NT2/D1 (cell line): ENCODE measurements around the gene TBX1.

Experiments
- DNase-seq: peaks from one replicate; pipeline ENCODE4 v3.0.0-alpha.2; 2011; ENCODE audit warnings: low read depth, low spot score
- H3K27me3 ChIP-seq: 2 replicates; pipeline ENCODE4 v1.6.0; 2011; ENCODE audit warnings: mild to moderate bottlenecking; ENCODE audit not compliant: insufficient read length, insufficient read depth
- H3K36me3 ChIP-seq: 2 replicates; pipeline ENCODE4 v1.6.1; 2011; ENCODE audit warnings: mild to moderate bottlenecking, low read length, mixed read lengths; ENCODE audit not compliant: insufficient read depth, insufficient read length
- H3K4me1 ChIP-seq: 2 replicates; pipeline ENCODE4 v1.5.1; 2011; ENCODE audit not compliant: insufficient read depth, insufficient read length
- H3K4me3 ChIP-seq: 2 replicates; pipeline ENCODE4 v1.5.1; 2011; ENCODE audit warnings: low read depth; ENCODE audit not compliant: insufficient read length
- H3K9ac ChIP-seq: 2 replicates; pipeline ENCODE4 v1.6.0; 2011; ENCODE audit warnings: low read depth; ENCODE audit not compliant: insufficient read length
- H3K9me3 ChIP-seq: 2 replicates; pipeline ENCODE4 v1.5.1; 2011; ENCODE audit warnings: mild to moderate bottlenecking, low read length; ENCODE audit not compliant: insufficient read depth
- SUZ12 ChIP-seq: IDR thresholded peaks from 2 replicates; pipeline ENCODE4 v1.6.1; 2011; ENCODE audit not compliant: insufficient read length, insufficient read depth; ENCODE audit errors: extremely low read depth
- YY1 ChIP-seq: IDR thresholded peaks from 2 replicates; pipeline ENCODE4 v1.6.1; 2011; ENCODE audit not compliant: insufficient read length, insufficient read depth
- ZNF274 ChIP-seq: IDR thresholded peaks from 2 replicates; pipeline ENCODE4 v1.6.1; 2011; ENCODE audit warnings: mild to moderate bottlenecking, low read depth, low read length

TBX1 gene

DNA sequence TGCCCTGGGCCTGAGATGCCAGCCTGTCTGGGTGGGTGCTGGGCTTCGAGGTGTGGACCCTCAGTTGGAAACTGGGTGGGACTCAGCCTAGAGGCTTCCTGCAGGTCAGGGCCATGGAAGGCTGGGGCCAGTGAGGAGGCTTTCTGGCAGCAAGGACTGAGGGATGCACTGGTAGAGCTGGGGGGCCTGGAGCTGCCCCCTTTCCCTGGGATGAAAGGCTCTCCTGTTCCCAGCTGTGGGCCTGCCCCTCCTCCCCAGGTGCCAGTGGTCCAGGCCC, 43.8 kb upstream of the TBX1 start:
- no peaks in the 10 kb centered on the region for H3K9me3 ChIP-seq

DNA sequence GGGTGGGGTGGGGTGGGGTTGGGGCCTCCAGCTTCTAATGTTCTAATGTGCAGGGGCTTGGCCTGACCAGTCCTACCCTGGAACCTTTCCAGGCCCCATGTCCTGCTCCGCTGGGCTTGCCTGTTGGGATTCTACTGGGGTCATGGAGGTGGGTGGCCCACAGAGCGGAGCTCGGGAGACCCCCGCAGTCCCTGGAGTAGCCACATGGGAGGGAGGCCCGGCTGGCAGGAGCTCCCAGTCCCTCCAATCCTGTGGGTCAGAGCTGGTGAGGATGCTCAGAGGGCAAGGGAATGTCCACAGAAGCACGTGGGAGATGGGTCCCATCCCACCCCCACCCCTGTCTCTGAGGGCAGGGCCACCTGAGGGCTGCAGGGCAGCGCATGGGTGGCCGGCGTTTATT, 43.4 kb upstream of the TBX1 start:
- Histone ChIP-seq H3K4me3 (no peak overlapping the region), H3K9ac (no peak overlapping the region), H3K9me3 (no peaks in the 10 kb centered on the region), H3K27me3 (peaks cover 69% of the 10 kb centered on the region), H3K36me3 (peaks cover 13% of the 10 kb centered on the region), H3K4me1 (peaks cover 26% of the 10 kb centered on the region)
- DNase-seq, result no peak
- TF ChIP-seq SUZ12, result no peak
- TF ChIP-seq ZNF274, result no peak
- no peak for TF ChIP-seq YY1

More for the DNA sequence above, 43.8 kb upstream of the TBX1 start:
- H3K4me3 ChIP-seq, result no peak overlapping the region
- H3K9ac ChIP-seq, result no peak overlapping the region
- H3K4me1 ChIP-seq, result peaks cover 26% of the 10 kb centered on the region
- no peak for DNase-seq
- TF ChIP-seq SUZ12 (no peak), ZNF274 (no peak), YY1 (no peak)
- peaks cover 69% of the 10 kb centered on the region for H3K27me3 ChIP-seq
- H3K36me3 ChIP-seq, result peaks cover 11% of the 10 kb centered on the region

GRCh38 chr22:19717691-19718455, 42.7 kb upstream of the TBX1 start:
- peaks cover 26% of the 10 kb centered on the region for H3K4me1 ChIP-seq
- DNase-seq, result no peak
- TF ChIP-seq SUZ12, result no peak
- TF ChIP-seq ZNF274, result no peak
- TF ChIP-seq YY1, result no peak
- H3K27me3 ChIP-seq, result peaks cover 72% of the 10 kb centered on the region
- H3K9me3 ChIP-seq, result peaks cover 6% of the 10 kb centered on the region; the same call in 1 of the 2 replicates
- peak overlapping the region; percentile 64 for H3K4me3 ChIP-seq
- peak overlapping the region; percentile 74 for H3K9ac ChIP-seq
- H3K36me3 ChIP-seq, result peaks cover 13% of the 10 kb centered on the region

DNA sequence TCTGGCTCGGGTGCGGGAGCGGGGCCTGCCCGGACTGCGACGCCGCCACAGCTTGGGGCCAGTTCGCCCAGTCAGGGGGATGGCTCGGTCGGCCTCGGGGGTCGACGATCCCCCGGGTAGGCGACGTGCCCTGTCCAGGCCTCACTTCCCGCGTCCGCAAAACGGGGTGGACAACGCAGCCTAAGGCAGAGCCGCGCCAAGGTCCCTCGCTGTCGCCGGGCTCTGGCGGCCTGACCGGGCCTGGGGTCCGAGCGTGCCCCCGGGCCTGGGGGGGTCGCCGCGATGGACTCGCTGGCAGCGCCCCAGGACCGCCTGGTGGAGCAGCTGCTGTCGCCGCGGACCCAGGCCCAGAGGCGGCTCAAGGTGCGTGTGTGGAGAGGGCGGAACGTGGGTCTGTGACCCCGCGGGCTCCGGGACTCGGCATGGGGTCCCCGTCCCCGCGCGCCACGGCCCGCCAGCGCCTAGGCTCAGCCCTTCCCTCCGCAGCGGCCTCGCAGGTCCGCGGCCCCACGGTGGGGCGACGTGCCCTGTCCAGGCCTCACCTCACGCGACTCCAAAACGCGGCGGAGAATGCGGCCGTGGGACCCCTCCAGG, 42.0 kb upstream of the TBX1 start:
- TF ChIP-seq YY1, result no peak
- TF ChIP-seq SUZ12, result no peak
- H3K27me3 ChIP-seq, result peaks cover 72% of the 10 kb centered on the region
- no peak for DNase-seq
- H3K4me3 ChIP-seq, result peak overlapping the region; percentile 64
- H3K36me3 ChIP-seq, result peaks cover 17% of the 10 kb centered on the region
- H3K9me3 ChIP-seq, result peaks cover 11% of the 10 kb centered on the region; the same call in 1 of the 2 replicates
- H3K4me1 ChIP-seq, result peaks cover 24% of the 10 kb centered on the region
- H3K9ac ChIP-seq, result peak overlapping the region; percentile 74

DNA sequence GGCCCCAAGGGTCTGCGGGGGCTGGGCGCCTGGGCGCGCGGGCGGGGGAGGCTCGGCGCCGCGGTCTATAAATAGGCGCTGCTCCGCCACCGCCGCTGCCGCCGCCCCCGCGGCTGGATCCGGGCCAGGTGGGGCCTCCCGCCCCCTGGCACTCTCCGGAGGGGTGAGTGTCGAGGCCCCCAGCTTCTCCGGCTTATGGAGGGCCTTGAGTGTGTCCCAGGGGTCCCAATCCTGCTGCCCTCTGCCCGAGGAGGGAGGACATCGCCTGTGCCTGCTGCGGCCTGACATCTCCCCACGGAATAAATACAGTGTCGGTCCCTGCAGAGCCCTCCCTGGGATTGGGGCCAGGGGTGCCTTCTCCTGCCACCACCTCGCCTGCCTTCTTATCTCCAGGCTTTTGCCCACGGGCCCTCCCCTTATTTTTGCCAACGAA, 41.5 kb upstream of the TBX1 start:
- no peak for DNase-seq
- Histone ChIP-seq H3K4me3 (peak overlapping the region; percentile 64), H3K27me3 (peaks cover 68% of the 10 kb centered on the region), H3K9me3 (peaks cover 11% of the 10 kb centered on the region; the same call in 1 of the 2 replicates), H3K36me3 (peaks cover 17% of the 10 kb centered on the region), H3K9ac (peak overlapping the region; percentile 74), H3K4me1 (peaks cover 20% of the 10 kb centered on the region)
- TF ChIP-seq YY1 (no peak), SUZ12 (no peak), ZNF274 (no peak)

DNA sequence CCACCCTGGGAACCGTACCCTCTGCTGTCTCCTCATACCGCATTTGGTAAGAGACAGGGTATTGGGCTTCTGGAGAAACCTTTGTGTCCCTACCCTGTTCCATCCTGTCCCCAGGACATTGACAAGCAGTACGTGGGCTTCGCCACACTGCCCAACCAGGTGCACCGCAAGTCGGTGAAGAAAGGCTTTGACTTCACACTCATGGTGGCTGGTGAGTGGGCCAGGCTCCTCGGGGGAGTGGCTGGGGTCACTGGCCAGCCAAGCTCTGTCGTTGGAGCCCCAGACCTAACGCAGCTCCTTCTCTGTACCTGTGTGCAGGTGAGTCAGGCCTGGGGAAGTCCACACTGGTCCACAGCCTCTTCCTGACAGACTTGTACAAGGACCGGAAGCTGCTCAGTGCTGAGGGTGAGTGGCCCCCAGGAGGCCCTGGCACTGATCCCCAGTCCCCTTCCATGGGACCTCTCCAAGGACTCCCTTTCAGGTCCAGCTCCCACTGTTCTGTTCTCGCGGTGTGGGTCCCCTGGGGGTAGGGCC, 41.0 kb upstream of the TBX1 start:
- Histone ChIP-seq H3K4me3 (no peak overlapping the region), H3K9me3 (peaks cover 11% of the 10 kb centered on the region; the same call in 1 of the 2 replicates), H3K27me3 (peaks cover 71% of the 10 kb centered on the region), H3K4me1 (peaks cover 20% of the 10 kb centered on the region), H3K36me3 (peaks cover 17% of the 10 kb centered on the region), H3K9ac (no peak overlapping the region)
- TF ChIP-seq SUZ12 (no peak), YY1 (no peak), ZNF274 (no peak)
- DNase-seq, result no peak

GRCh38 chr22:19720150-19720827, 40.3 kb upstream of the TBX1 start:
- H3K4me1 ChIP-seq, result peaks cover 20% of the 10 kb centered on the region

More at GRCh38 chr22:19720150-19720827, 40.3 kb upstream of the TBX1 start:
- no peak for DNase-seq
- peaks cover 17% of the 10 kb centered on the region for H3K36me3 ChIP-seq
- TF ChIP-seq YY1 (no peak), ZNF274 (no peak), SUZ12 (no peak)
- H3K27me3 ChIP-seq, result peaks cover 71% of the 10 kb centered on the region
- H3K9me3 ChIP-seq, result peaks cover 17% of the 10 kb centered on the region; the same call in 1 of the 2 replicates
- H3K9ac ChIP-seq, result no peak overlapping the region
- no peak overlapping the region for H3K4me3 ChIP-seq
